GM21576 (cell line): ENCODE results near the gene STKLD1.

Experiments used
- ATAC-seq: cut with Tn5 transposase; IDR thresholded peaks from one replicate; pipeline ENCODE4 v1.9.1; 2021; ENCODE audit warnings: mild to moderate bottlenecking, moderate library complexity; ENCODE audit not compliant: unreplicated experiment

The STKLD1 gene

GRCh38 chr9:133344979-133345378, 31.2 kb upstream of the STKLD1 start:
- no peak for ATAC-seq

- ATAC-seq = no peak
Observed at GRCh38 chr9:133345596-133345995, 30.6 kb upstream of the STKLD1 start.

- ATAC-seq = no peak
Observed at GRCh38 chr9:133346021-133346785, 30.0 kb upstream of the STKLD1 start.

GRCh38 chr9:133347515-133347984, 28.6 kb upstream of the STKLD1 start:
- peak; percentile 21 for ATAC-seq

- peak; percentile 71 for ATAC-seq
Observed at GRCh38 chr9:133347985-133348717, 28.0 kb upstream of the STKLD1 start, which contains the start of the genes MED22 and RPL7A. Gene MED22 (minus strand): TSS chr9:133348131. CDS start chr9:133346662, 1,469 bp downstream. Gene RPL7A (plus strand): TSS chr9:133348218. CDS start chr9:133348244, 26 bp downstream.

GRCh38 chr9:133348718-133349573, 27.2 kb upstream of the STKLD1 start:
- ATAC-seq = no peak

- no peak for ATAC-seq
Observed at GRCh38 chr9:133349965-133350616, 26.1 kb upstream of the STKLD1 start.

GRCh38 chr9:133351526-133351907, 24.6 kb upstream of the STKLD1 start:
- ATAC-seq = no peak

- ATAC-seq = no peak
Observed at GRCh38 chr9:133351908-133352634, 24.1 kb upstream of the STKLD1 start.

- no peak for ATAC-seq
Observed at GRCh38 chr9:133352635-133353340, 23.4 kb upstream of the STKLD1 start.

GRCh38 chr9:133353548-133353947, 22.6 kb upstream of the STKLD1 start:
- no peak for ATAC-seq

GRCh38 chr9:133354766-133355165, 21.4 kb upstream of the STKLD1 start:
- no peak for ATAC-seq

GRCh38 chr9:133355881-133356357, 20.2 kb upstream of the STKLD1 start:
- ATAC-seq = peak; percentile 32

- peak; percentile 59 for ATAC-seq
Observed at GRCh38 chr9:133356391-133357091, 19.6 kb upstream of the STKLD1 start, which contains the start of the genes SURF1 and SURF2. Gene SURF1 (minus strand): TSS chr9:133356487. CDS start chr9:133356453, 34 bp downstream. Gene SURF2 (plus strand): TSS chr9:133356550. CDS start chr9:133356593, 43 bp downstream.

GRCh38 chr9:133357656-133358055, 18.5 kb upstream of the STKLD1 start:
- no peak for ATAC-seq

GRCh38 chr9:133359399-133360175, 16.6 kb upstream of the STKLD1 start:
- no peak for ATAC-seq
